G401 (cell line): ENCODE results near the gene MAGEB5. TPM values are rescaled to one million over a fixed set of nuclear protein-coding genes. Genes with fewer than 3 reads are reported as not detected.
"Not testable (repeated sequence)": the region's sequence is repeated elsewhere in the genome, so short reads cannot be mapped to it uniquely, and the experiment has no call there.

Source experiments
- DNase-seq: peaks from one replicate; pipeline ENCODE4 v3.0.0-alpha.2; 2015; ENCODE audit warnings: low spot score
- in situ Hi-C: cut with HindIII; loops from 2 replicates; pipeline ENCODE4 v1.10.0; 2016; ENCODE audit warnings: low sequenced_read_pairs, mixed read lengths
- total RNA-seq: library from RNA; depleted of rRNA; stranded (reverse); fragments of >200 nt; shearing (Covaris generic); gene quantifications from 2 replicates; pipeline ENCODE4 v1.2.3, GENCODE V29; 2014; rRNA removed

MAGEB5 gene, protein sequence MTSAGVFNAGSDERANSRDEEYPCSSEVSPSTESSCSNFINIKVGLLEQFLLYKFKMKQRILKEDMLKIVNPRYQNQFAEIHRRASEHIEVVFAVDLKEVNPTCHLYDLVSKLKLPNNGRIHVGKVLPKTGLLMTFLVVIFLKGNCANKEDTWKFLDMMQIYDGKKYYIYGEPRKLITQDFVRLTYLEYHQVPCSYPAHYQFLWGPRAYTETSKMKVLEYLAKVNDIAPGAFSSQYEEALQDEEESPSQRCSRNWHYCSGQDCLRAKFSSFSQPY
- not detected in 2 replicates for total RNA-seq

DNA sequence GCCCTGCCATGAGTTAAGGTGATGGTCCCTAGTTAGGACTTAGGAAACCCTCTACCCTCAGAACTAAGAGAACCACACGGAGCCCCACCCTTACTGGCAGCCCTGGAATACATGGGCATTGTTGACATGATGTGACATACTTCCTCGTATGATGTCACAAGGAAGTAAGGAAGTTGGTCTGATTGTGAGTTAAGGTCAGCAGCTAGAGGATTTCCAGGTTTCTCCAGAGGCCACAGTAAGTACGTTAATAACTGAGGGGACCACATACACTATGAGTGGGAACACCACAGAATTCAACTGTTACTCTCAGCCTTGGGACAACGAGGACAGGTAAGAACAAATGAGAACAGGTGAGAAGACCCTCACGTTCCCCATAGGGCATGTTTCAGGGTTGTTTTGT, at the start of gene MAGEB5:
Gene MAGEB5, plus strand, starts transcription at position 301 of the 400 bp plus-strand sequence. CDS start 1,133 bp downstream, outside the sequence.
- no peak for DNase-seq
- in situ Hi-C loops, result no loop called here

DNA sequence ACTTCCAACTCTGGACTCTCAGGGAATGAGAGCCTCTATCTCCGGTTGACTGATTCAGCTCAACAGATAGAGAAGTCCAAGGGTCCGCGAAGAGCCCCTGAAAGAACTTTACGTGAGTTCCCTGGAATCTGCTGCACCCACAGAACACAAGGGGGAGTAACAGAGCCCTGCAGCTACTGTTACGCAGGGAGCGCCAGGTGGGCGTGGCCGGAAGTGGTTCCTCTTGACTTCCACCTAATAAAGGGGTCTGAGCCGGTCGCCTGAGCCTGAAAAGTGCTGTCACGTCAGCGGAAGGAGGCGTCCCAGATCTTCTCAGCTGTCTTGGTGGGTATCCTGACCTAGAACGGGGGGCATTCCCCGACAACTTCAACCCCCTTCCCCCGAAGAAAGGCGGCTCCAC, 23.8 kb upstream of the MAGEB5 start, which contains the start of gene MAGEB6:
Gene MAGEB6, plus strand, starts transcription at position 237 of the 400 bp plus-strand sequence. CDS start 1,407 bp downstream, outside the sequence.
- in situ Hi-C loops, result no loop called here

DNA sequence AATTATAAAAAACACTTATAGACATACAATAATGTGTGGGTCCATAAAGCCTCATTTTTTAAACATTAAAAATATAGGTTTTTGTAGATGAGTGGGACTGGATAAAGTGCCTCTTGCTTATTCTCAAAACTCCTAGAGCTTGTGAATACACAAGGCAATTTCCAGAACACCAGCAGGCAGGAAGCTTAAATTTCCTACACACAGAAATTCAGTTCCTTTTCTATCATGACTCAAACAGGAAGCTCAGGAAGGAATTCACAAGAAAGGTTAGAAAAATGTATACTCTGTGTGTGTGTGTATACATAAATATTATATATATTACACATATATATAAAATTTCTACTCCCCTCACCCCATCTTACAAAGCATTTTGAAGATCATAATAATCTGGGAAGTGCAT, 12.4 kb upstream of the MAGEB5 start:
- DNase-seq, result no peak
- in situ Hi-C loops, result no loop called here

More for the DNA sequence above, 23.8 kb upstream of the MAGEB5 start, which contains the start of gene MAGEB6:
- DNase-seq, result no peak

DNA sequence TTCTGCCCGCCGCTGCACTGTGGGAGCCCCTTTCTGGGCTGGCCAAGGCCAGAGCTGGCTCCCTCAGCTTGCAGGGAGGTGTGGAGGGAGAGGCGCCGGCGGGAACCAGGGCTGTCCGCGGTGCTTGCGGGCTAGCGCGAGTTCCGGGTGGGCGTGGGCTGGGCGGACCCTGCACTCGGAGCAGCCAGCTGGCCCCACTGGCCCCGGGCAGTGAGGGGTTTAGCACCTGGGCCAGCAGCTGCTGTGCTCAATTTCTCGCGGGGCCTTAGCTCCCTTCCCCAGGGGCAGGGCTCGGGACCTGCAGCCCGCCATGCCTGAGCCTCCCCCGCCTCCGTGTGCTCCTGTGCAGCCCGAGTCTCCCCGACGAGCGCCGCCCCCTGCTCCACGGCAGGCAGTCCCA, 11.3 kb upstream of the MAGEB5 start:
- DNase-seq, result not testable (repeated sequence)

DNA sequence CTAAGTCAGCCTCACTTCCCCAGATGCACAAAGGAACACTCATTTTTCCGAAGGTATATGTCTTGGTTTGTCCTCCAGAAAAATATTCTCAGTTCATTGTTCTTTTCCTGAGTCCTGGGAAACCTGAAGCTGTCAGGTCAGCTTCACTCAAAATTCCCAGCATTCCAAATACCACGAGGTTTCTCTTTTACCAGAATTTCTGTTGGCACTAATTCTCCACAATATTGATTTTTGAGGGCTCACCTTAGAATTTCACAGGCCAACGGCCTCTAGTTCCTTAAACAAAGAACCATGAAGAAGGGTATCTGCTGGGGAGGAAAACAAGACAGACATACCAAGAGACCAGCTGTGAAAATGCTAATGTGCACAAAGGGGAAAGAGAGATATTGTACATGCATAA, 8.0 kb upstream of the MAGEB5 start:
- no peak for DNase-seq
- in situ Hi-C loops, result no loop called here

More for the DNA sequence above, 11.3 kb upstream of the MAGEB5 start:
- in situ Hi-C loops, result not testable (repeated sequence)

- no peak for DNase-seq
- in situ Hi-C loops, result no loop called here
These were observed 3.4 kb downstream of the MAGEB5 start for GRCh38 chrX:26219351-26219750.

GRCh38 chrX:26234177-26234576, 18.2 kb downstream of the MAGEB5 start:
- DNase-seq, result no peak
- in situ Hi-C loops, result no loop called here

- in situ Hi-C loops, result no loop called here
- DNase-seq, result no peak
These were observed 37.6 kb downstream of the MAGEB5 start for GRCh38 chrX:26253526-26253925.

DNA sequence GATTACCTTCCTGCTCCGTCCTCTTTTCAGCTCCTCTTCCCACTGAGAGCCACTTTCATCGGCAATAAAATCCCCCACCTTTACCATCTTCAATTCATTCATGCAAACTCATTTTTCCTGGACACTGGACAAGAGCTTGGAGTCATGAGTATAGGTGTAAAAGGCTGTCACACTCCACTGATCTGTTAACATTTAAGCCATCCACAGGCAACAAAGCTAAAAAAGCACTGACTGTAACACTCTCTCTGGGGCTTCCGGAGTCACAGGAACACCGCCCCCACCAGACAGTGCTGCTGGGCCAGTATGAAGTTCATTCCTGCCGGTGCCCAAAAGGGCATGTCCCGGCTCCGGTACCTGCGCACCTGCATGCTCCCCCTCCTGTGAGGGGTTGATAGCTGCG, 38.5 kb downstream of the MAGEB5 start:
- in situ Hi-C loops, result no loop called here
- DNase-seq, result no peak

DNA sequence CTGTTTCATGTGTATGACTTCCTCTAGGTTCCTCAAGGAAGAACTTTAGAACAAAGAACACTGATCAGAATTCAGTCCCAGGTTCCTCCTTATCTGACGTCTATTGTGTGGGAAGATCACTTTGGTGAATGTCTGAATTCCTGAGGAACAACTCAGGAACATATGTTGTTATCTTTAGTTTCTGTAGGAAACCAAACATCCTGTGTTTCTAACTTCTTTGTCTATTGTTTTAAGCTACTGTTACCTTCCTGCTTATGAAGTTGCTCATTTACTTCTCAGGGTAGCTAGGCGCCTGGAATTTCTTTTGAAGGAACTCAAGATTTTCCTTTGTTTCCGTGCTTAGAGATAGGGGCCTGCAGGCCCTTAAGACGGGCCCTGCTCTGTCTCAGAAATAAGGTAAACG, 46.2 kb downstream of the MAGEB5 start:
- no peak for DNase-seq
- in situ Hi-C loops, result no loop called here

Other genes with a start within 250 kb of the MAGEB5 start
- gene MAGEB18, start 77.8 kb upstream of the MAGEB5 start, total RNA-seq, result not detected in 2 replicates
- not detected in 2 replicates for gene MAGEB6B, start 55.6 kb upstream of the MAGEB5 start, total RNA-seq
- gene MAGEB6, start 23.7 kb upstream of the MAGEB5 start, total RNA-seq, result not detected in 2 replicates